HG02759 (cell line): ENCODE measurements around the gene PKP4.
"Not testable (repeated sequence)": the region's sequence is repeated elsewhere in the genome, so short reads cannot be mapped to it uniquely, and the experiment has no call there.

Experiments used
- ATAC-seq: cut with Tn5 transposase; IDR thresholded peaks from one replicate; pipeline ENCODE4 v1.9.1; 2021; ENCODE audit warnings: mild to moderate bottlenecking, moderate library complexity; ENCODE audit not compliant: unreplicated experiment

Gene PKP4

DNA sequence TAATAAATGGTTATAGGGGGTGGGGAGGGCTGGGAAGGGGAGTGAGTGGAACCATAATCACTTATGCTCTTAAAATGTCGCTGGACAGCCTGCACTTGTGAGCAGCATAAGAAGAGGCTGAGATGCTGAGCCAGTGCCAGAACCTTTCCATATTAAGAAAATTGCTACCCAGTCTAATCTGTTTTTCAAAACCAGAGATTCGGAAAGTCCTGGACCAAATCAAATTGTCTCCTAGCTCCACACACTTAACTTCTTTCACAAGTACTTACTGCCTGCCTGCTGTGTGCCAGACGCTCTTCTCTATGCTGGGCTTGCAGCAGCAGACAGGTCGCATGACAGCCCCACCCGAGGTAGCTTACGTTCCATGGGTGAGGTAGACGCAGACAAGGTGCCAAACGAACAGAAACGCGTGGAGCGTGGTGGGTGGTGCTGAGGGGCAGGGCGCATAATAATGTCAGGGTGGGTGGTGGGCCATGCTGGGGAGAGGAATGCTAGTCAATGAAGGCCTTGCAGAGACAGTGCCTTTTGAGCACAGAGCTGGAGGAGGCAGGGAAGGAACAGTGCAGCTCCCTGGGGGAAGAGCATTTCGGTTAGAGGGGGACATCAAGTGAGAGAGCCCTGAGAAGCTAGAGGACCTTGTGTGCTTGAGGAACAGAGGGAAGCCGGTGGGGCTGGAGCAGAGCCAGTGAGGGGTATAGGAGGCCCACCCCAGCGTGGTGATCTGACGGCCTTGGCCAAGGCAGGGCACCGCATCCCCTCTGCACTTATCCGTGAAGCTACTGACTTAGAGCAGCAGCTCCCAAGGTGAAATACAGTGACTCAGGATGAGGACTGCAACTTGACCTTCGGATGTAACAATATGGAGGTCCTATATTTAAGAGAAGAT, 214.9 kb downstream of the PKP4 start:
- no peak for ATAC-seq

DNA sequence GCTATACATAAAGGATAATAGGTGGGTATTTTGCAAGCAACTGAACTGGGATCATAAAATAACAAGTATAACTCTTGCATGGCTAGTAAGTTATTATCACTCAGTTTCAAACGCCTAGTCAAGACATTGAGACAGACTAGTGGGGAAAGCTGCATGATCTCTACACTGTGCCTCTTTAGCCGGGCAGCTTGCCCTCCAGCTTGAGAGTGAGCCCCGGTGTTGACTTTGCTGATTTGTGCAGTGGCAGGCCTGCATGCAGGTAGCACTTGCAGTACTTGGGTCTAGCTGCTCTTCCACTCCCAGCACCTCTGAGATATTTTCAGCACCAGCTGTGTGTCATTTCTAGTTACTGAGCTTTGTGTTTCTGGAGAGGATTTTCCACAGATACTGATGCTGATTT, 219.5 kb downstream of the PKP4 start:
- no peak for ATAC-seq

DNA sequence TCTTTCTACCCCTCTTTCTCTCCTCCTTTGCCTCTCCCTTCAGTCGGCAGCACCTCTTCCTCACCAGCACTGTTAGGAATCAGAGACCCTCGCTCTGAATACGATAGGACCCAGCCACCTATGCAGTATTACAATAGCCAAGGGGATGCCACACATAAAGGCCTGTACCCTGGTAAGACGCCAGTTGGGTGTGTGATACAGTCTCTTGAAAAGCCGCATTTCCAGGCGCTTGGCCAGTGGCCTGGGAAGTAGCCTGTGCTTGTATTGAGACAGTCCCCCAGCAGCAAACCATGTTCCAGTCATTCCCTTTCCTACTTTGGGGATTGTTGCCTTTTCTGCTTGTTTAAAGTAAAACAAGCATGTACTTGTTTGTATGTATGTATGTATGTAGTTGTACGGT, 219.9 kb downstream of the PKP4 start:
- no peak for ATAC-seq

- no peak for ATAC-seq
Observed at GRCh38 chr2:158677542-158677941, 220.8 kb downstream of the PKP4 start.

- no peak for ATAC-seq
Observed at GRCh38 chr2:158681816-158682215, 225.1 kb downstream of the PKP4 start.

DNA sequence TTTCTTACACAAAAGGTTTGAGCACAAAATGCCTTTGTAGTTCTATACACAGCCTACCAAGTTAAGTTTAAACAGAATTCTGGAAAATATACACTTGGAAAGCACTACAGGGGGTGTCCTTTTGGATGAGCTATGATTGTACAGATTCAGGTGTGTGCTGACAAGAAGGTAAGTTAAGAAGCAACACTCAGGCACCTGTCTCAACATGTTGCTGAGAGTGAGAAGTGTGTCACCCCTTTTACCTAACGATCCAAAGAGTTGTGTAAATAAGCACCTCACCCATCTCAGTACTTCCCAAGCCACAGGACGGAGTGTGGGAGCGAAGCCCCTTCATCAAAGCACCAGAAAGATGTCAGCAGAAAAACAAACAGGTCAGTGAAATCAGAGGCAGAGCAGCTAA, 228.9 kb downstream of the PKP4 start:
- no peak for ATAC-seq

DNA sequence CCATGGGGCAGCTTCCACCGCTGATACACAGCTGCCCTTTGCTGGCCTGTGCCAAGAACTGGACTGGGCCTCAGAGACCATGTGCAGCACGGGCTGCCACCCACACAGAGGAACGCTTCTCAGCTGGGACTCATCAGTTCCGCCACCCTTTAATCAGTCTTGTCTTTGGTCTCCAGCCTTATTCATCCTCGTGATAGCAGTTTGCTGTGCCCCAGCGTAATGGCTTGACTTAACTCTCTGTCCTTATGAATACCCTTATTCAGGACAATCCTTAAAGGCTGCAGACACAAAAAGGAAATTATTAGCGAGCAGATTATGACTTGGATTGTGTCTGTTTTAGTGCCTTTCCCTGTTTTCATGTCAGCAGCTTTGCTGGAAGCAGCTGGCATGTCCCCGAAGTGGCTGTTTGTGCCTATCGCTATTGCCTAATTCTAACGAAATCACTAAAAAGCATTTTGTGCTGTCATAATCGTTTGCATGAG, 229.5 kb downstream of the PKP4 start:
- ATAC-seq = no peak

DNA sequence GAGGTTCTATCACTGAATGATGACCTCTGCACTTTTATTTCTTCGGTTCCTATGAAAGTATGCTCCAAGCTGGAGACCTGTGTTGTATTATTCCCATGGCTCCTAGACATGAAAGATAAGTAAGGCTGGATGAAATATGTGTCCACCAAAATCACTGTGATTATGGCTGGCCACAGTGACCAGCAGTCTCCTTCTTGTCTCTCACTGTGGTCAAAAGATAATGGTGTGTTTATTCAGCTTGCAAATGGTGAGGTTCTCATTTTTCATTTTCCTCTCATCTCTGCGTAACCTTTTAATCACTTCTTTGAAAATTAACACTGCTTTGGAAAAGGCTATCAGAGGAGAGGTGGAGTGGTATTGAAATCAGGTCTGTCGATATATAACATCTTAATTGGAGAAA, 230.6 kb downstream of the PKP4 start:
- ATAC-seq = no peak

DNA sequence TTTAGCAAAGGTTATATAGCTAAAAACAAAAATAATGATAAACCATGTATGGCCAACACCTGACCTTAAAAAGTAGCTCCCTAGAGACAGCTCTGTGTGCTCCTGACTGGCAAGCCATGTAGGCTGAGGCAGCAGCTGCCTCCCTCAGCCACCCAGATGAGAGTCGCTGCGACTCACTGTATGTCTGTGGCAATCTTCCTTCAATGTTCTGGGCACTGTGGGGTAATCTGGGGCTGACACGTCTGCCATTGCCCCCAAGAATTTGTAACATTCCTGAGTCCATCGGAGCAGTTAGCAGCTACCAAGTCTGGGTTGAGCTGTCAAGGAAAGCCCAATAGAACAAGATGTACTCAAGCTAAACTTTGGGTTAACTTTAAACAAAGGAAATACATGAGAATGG, 232.0 kb downstream of the PKP4 start:
- no peak for ATAC-seq

DNA sequence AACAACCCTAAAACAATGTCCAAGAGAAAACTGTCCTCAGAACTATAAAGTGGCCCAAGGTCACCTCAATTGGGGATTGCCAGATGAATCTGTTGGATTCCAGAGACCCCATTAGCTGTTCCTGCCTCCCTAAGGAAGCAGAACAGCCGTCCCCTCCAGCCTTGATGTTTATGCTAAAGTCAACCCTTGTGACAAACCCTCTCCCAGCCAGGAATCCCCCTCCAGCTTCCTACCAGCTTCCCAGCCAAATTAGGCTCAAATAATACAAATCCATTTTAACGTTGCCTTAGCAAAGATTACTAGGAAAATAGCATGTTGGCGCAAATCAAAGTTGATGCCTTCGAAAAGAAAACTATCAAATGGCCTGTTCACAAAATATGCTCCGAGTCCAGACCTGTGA, 232.6 kb downstream of the PKP4 start:
- ATAC-seq = no peak

GRCh38 chr2:158690823-158691222, 234.1 kb downstream of the PKP4 start:
- no peak for ATAC-seq

DNA sequence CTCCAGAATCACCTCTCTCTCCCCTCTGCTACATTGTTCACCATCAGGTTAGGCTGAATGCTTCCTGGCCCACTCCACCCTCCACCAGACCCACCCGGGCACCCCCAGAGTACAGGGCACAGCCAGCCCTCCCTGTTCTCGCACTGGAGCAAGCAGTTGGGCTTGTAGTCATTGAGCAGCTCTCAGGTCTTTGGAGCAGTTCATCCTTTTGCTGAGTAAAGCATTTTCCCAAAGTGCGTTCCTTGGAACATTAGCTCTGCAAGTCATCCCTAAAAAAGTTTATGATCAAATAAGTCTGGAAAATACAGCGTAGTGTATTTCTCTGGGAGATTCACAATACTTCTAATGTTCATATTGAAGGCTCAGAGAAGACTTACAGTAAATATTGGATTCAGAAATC, 234.9 kb downstream of the PKP4 start:
- no peak for ATAC-seq

DNA sequence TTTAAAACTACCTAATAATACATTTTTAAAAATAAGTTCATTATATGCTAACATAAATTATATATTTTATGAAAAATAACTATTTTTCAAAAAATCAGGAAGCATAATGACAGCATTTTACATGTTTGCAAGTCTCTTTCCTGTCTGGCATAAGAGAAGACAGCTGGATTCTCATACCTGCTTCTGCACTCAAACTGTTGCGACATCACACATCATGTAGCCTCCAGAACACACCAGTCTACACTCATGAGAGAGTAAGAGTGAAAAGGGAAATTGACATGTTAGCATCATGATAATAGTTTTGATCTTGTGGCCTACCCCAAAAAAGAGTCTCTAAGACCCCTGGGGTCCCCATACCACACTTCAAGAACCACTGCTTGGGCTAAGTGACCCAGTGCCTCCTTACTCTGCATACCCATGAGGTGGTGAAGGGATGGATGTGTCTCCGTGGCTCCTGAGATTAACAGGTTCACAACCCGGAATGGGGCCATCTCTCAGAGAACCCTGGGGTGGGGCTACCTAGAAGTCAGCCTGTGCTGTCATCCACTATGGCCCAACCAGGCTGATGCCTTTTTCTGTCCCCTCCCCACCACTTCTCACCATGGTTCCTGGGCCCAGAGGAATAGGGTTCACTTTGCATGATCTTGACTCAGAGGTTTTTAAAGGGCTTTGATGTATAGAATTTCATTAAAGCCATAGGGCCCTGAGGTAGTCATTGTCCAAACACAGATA, 235.8 kb downstream of the PKP4 start:
- no peak for ATAC-seq

- ATAC-seq = no peak
Observed at GRCh38 chr2:158693476-158693875, 236.7 kb downstream of the PKP4 start.

DNA sequence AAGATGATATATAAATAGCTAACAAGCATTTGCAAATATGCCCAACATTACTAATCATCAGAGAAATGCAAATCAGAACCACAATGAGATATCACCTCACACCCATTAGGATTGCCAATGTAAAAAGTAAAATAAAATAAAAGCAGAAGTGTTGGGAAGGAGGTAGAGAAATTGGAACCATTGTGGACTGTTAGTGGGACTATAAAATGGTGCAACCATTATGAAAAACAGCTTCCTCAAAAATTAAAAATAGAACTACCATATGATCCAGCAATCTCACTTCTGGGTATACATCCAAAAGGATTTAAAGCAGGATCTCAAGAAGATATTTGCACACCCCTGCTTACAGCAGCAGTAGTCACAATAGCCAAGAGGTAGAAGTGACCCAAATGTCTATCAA, 238.6 kb downstream of the PKP4 start:
- no peak for ATAC-seq

DNA sequence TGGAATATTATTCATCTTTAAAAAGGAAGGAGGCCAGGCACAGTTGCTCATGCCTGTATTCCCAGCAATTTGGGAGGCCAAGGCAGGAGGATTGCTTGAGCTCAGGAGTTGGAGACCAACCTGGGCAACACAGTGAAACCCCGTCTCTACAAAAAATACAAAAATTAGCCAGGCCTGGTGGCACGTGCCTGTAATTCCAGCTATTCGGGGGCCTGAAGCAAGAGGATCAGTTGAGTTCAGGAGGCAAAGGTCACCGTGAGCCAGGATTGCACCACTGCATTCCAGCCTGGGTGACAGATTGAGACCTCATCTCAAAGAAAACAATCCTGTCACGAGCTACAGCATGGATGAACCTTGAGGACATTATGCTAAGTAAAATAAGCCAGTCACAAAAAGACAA, 239.0 kb downstream of the PKP4 start:
- not testable (repeated sequence) for ATAC-seq

- no peak for ATAC-seq
Observed at GRCh38 chr2:158699323-158699722, 242.6 kb downstream of the PKP4 start.

DNA sequence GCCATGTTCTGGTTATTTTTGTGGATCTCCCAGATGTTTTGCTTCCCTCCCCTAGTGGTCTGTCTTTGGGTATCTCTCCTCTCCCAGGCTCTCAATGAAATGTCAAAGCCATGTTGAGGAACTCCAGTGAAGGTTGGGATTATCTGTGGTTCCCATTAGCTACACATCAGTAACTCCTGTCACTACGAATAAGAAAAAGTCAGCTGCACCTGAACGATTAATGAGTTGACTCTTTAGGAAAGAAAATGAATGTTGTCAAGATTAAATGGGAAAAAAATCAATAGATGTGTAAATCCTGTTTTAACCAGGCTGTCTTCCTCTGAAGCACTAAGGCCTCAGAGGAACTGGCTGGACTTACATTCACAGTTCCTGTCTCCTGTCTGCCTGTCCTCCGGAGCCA, 244.3 kb downstream of the PKP4 start:
- ATAC-seq = no peak

GRCh38 chr2:158702740-158703139, 246.0 kb downstream of the PKP4 start:
- ATAC-seq = no peak

GRCh38 chr2:158704724-158705465, 248.1 kb downstream of the PKP4 start:
- not testable (repeated sequence) for ATAC-seq

GRCh38 chr2:158712791-158713522, 256.2 kb downstream of the PKP4 start:
- ATAC-seq = no peak
